ENCODE data around the gene SPATA24. TPM values are rescaled to one million over a fixed set of nuclear protein-coding genes. Genes with fewer than 3 reads are reported as not detected.

The SPATA24 gene
- total RNA-seq, 4 donors from 2014 or later = 1.5 to 13.5 (median 6.3) TPM

DNA sequence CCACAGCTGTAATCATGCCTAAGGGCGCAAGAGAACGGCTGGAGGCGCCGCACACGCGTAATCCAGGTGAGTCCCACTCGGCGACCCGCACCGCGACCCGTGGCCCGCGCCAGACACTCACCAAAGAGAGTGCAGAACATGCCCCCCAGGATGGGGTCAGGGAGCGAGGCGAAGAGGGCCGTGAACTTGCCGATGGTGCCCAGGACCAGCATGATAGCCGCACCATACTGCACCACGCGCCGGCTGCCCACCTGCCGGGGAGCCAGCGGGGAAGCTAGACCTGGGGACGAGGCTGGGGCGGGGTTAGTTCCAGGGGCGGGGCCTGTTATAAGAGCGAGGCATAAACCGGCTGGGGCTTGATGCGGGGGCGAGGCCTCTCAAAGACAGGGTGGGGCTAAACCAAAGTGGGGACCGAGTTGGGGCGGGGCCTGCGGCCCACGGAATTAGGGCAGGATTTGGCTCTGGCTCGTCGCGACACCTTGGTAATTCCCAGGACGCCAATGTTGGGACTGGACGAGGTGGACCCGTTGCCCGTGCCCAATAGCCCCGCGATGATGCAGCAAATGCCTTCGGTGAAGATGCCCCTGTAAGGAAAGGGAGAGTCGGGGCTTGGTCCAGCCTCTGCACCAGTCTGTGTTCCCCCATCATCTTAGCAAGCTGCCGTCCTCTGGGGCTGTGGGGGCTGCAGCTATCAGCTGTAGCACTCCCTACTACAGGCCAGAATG is 25.6 kb downstream of the SPATA24 start:
- Histone ChIP-seq H3K4me3 (no peak overlapping the region), H3K27ac (no peak overlapping the region), H3K27me3 (no peaks in the 10 kb centered on the region), H3K36me3 (peaks cover 0 to 27% of the 10 kb centered on the region in 2 donors), H3K9me3 (no peaks in the 10 kb centered on the region), H3K4me1 (peaks cover 0 to 28% (median 0%) of the 10 kb centered on the region in 3 donors)
- WGBS, 2 donors (ENCODE audit: low coverage in 1 of 2) = 58% methylated on average over 5 of the region's 47 CpGs; no CpG with 5 or more reads in 1 of the 2 donors
- no peak for ATAC-seq
- TF ChIP-seq POLR2A (IDR thresholded peaks at IDR 0.05) (no peak), POLR2AphosphoS5 (IDR thresholded peaks at IDR 0.05) (no peak), EP300 (IDR thresholded peaks at IDR 0.05) (no peak), CTCF (IDR thresholded peaks at IDR 0.05) (no peak)

GRCh38 chr5:139377226-139377625 is 26.7 kb downstream of the SPATA24 start:
- H3K4me1 ChIP-seq = peaks cover 0 to 31% (median 0%) of the 10 kb centered on the region in 3 donors
- TF ChIP-seq POLR2AphosphoS5 (IDR thresholded peaks at IDR 0.05) (no peak), POLR2A (IDR thresholded peaks at IDR 0.05) (no peak), CTCF (IDR thresholded peaks at IDR 0.05) (no peak), EP300 (IDR thresholded peaks at IDR 0.05) (no peak)
- WGBS, 2 donors (ENCODE audit: low coverage in 1 of 2) = 94 to 100% methylated on average over 1 to 3 of the region's 3 CpGs
- no peaks in the 10 kb centered on the region for H3K27me3 ChIP-seq
- H3K4me3 ChIP-seq = no peak overlapping the region
- H3K9me3 ChIP-seq = no peaks in the 10 kb centered on the region
- H3K36me3 ChIP-seq = peaks cover 0 to 36% of the 10 kb centered on the region in 2 donors
- ATAC-seq = no peak
- no peak overlapping the region for H3K27ac ChIP-seq

GRCh38 chr5:139376364-139376763 is 27.5 kb downstream of the SPATA24 start:
- Histone ChIP-seq H3K27me3 (no peaks in the 10 kb centered on the region), H3K27ac (no peak overlapping the region), H3K4me3 (no peak overlapping the region), H3K9me3 (no peaks in the 10 kb centered on the region), H3K36me3 (peaks cover 0 to 44% of the 10 kb centered on the region in 2 donors), H3K4me1 (peaks cover 0 to 31% (median 0%) of the 10 kb centered on the region in 3 donors)
- 92 to 93% methylated on average over 6 of the region's 7 CpGs for WGBS, 2 donors (ENCODE audit: low coverage in 1 of 2)
- TF ChIP-seq CTCF (IDR thresholded peaks at IDR 0.05) = no peak
- TF ChIP-seq POLR2AphosphoS5 (IDR thresholded peaks at IDR 0.05) = no peak
- no peak for TF ChIP-seq POLR2A (IDR thresholded peaks at IDR 0.05)
- TF ChIP-seq EP300 (IDR thresholded peaks at IDR 0.05) = no peak
- no peak for ATAC-seq

GRCh38 chr5:139374909-139375308 is 29.0 kb downstream of the SPATA24 start:
- H3K4me3 ChIP-seq = no peak overlapping the region
- no peaks in the 10 kb centered on the region for H3K27me3 ChIP-seq
- H3K27ac ChIP-seq = peak overlapping the region in 2 of 4 donors; percentile 66 to 81
- ATAC-seq = no peak
- H3K4me1 ChIP-seq = peaks cover 0 to 31% (median 0%) of the 10 kb centered on the region in 3 donors
- 61% methylated on average over 2 of the region's 2 CpGs; no CpG with 5 or more reads in 1 of the 2 donors for WGBS, 2 donors (ENCODE audit: low coverage in 1 of 2)
- H3K36me3 ChIP-seq = peaks cover 0 to 59% of the 10 kb centered on the region in 2 donors
- no peaks in the 10 kb centered on the region for H3K9me3 ChIP-seq
- no peak for TF ChIP-seq EP300 (IDR thresholded peaks at IDR 0.05)
- TF ChIP-seq POLR2AphosphoS5 (IDR thresholded peaks at IDR 0.05) = no peak
- no peak for TF ChIP-seq POLR2A (IDR thresholded peaks at IDR 0.05)
- no peak for TF ChIP-seq CTCF (IDR thresholded peaks at IDR 0.05)
